Spleen (tissue), 11 donors: ENCODE results near the gene DUOX2. TPM values are rescaled to one million over a fixed set of nuclear protein-coding genes. Genes with fewer than 3 reads are reported as not detected.

Experiments used
- DNase-seq: peaks from one replicate; pipeline ENCODE4 v3.0.0-alpha.2; 2020
- H3K27ac ChIP-seq, 8 donors: fragments of 200-600 bp; sonication (generic) in 7 of 8; 1 replicate in 4 of 8; 2 replicates in 4 of 8; pipeline versions ENCODE4 v1.5.0 to v1.8.0; 2016 to 2021; ENCODE audit warnings: inconsistent platforms in 4 of 8, mild to moderate bottlenecking in 4 of 8, moderate library complexity in 1 of 8
- H3K27me3 ChIP-seq, 7 donors: fragments of 200-600 bp; sonication (generic) in 6 of 7; replicated peaks in 1 of 7; 1 replicate in 4 of 7; 2 replicates in 3 of 7; pipeline versions ENCODE4 v1.5.0 to v1.8.0; 2016 to 2021; ENCODE audit warnings: inconsistent platforms in 3 of 7, mild to moderate bottlenecking in 1 of 7
- H3K36me3 ChIP-seq, 6 donors: fragments of 200-600 bp; sonication (generic) in 5 of 6; 1 replicate in 4 of 6; 2 replicates in 2 of 6; pipeline versions ENCODE4 v1.5.0 to v1.8.0; 2016 to 2021; ENCODE audit warnings: inconsistent platforms in 2 of 6
- H3K4me1 ChIP-seq, 6 donors: fragments of 200-600 bp; sonication (generic) in 5 of 6; 1 replicate in 3 of 6; 2 replicates in 3 of 6; pipeline versions ENCODE4 v1.5.0 to v1.8.0; 2016 to 2021; ENCODE audit warnings: inconsistent platforms in 3 of 6
- H3K4me3 ChIP-seq, 8 donors: fragments of 200-600 bp; sonication (generic) in 7 of 8; 1 replicate in 4 of 8; 2 replicates in 4 of 8; pipeline versions ENCODE4 v1.5.0 to v1.8.0; 2016 to 2021; ENCODE audit warnings: inconsistent platforms in 4 of 8, mild to moderate bottlenecking in 4 of 8, moderate library complexity in 2 of 8
- H3K9me3 ChIP-seq, 8 donors: fragments of 200-600 bp; sonication (generic) in 7 of 8; 1 replicate in 4 of 8; 2 replicates in 4 of 8; pipeline versions ENCODE4 v1.5.0 to v1.8.0; 2016 to 2021; ENCODE audit warnings: inconsistent platforms in 4 of 8
- CTCF ChIP-seq, 11 experiments: fragments of 200-600 bp in 7 of 11; fragments of 450-650 bp in 4 of 11; sonication (generic) in 4 of 11; IDR thresholded peaks in 8 of 11; conservative IDR thresholded peaks in 3 of 11; 1 replicate in 7 of 11; 2 replicates in 4 of 11; pipeline versions ENCODE4 v1.4.0 to v1.8.0; 2016 to 2021; ENCODE audit warnings: antibody characterized with exemption in 11 of 11, inconsistent platforms in 4 of 11, mild to moderate bottlenecking in 1 of 11
- POLR2A ChIP-seq, 3 donors: fragments of 450-650 bp; IDR thresholded peaks; one replicate each; pipeline ENCODE4 v1.5.1; 2017; ENCODE audit warnings: antibody characterized with exemption in 3 of 3, mild to moderate bottlenecking in 1 of 3
- POLR2AphosphoS5 ChIP-seq, 3 donors: sonication (generic); formaldehyde crosslinking; IDR thresholded peaks; one replicate each; pipeline ENCODE4 v1.5.1; 2017; ENCODE audit warnings: antibody characterized with exemption in 3 of 3
- WGBS, 5 donors: extraction: QIAGEN DNeasy Blood & Tissue Kit in 3 of 5; methylation state at CpG; one replicate each; pipeline versions ENCODE4 v1.1.5 to v1.1.7; 2013 to 2018; 5-methylcytosine and 5-hydroxymethylcytosine counted together
- intact Hi-C: fragments of 100-400 bp; cut with DNase I; formaldehyde crosslinking; loops from one replicate; pipeline ENCODE4 v1.15.0; 2023; ENCODE audit warnings: low total_unique reads
- polyA plus RNA-seq, 3 donors: library from polyadenylated mRNA; stranded (reverse); fragments of 200-250 nt; gene quantifications; one replicate each; pipeline ENCODE4 v1.2.1, GENCODE V29; 2013
- total RNA-seq, 7 donors: library from RNA; depleted of rRNA in 3 of 7; stranded (reverse); fragments of >200 nt in 3 of 7; fragmentation: NEBNext Ultra II Directional in 4 of 7; extraction: Animal tissue kit (Norgen Biotek cat#: 25700) in 4 of 7; gene quantifications; one replicate each; pipeline versions ENCODE4 v1.1.0 to v1.2.1, GENCODE V29; 2016 to 2021
- donor health status: healthy with polysubstance abuse.
- donor health status: DM: no; HTN: no; CAD: no; lungs with moderate emphysema.
- donor health status: DM: no; HTN: no; CAD: no.
- donor health status: Bipolar disorder and iron deficiency.
- donor health status: healthy.
- donor health status: DM: no; HTN: no; CAD: no.
- donor health status: DM: yes; HTN: yes; CAD: no.

The DUOX2 gene
- total and polyA plus RNA-seq, 10 donors, result 0.10 TPM; not detected in 9

GRCh38 chr15:45148076-45149059 lies 34.4 kb upstream of the DUOX2 start:
- H3K36me3 ChIP-seq, result peaks cover 0 to 23% (median 4%) of the 10 kb centered on the region in 6 donors
- H3K27ac ChIP-seq, result no peak overlapping the region
- WGBS, 5 donors, result 84 to 89% (median 87%) methylated on average over 10 to 12 of the region's 12 CpGs
- no peaks in the 10 kb centered on the region for H3K4me1 ChIP-seq
- no peak for TF ChIP-seq POLR2A (IDR thresholded peaks at IDR 0.05)
- no peak for TF ChIP-seq POLR2AphosphoS5 (IDR thresholded peaks at IDR 0.05)
- TF ChIP-seq CTCF (IDR thresholded peaks at IDR 0.05 in 8 of 11, conservative IDR thresholded peaks at IDR 0.05 in 3 of 11), result no peak
- peaks cover 0 to under 1% (median 0%) of the 10 kb centered on the region in 7 donors for H3K27me3 ChIP-seq
- intact Hi-C loops, result no loop called here
- peak; percentile 33 for DNase-seq
- no peaks in the 10 kb centered on the region for H3K9me3 ChIP-seq
- no peak overlapping the region for H3K4me3 ChIP-seq

GRCh38 chr15:45147606-45148005 lies 33.6 kb upstream of the DUOX2 start:
- Histone ChIP-seq H3K36me3 (peaks cover 0 to 20% (median 4%) of the 10 kb centered on the region in 6 donors), H3K4me3 (no peak overlapping the region), H3K27me3 (peaks cover 0 to 6% (median 0%) of the 10 kb centered on the region in 7 donors), H3K9me3 (no peaks in the 10 kb centered on the region), H3K27ac (no peak overlapping the region), H3K4me1 (no peaks in the 10 kb centered on the region)
- intact Hi-C loops, result no loop called here
- 88 to 98% (median 95%) methylated on average over 7 of the region's 7 CpGs for WGBS, 5 donors
- peak; percentile 63 for DNase-seq
- no peak for TF ChIP-seq CTCF (IDR thresholded peaks at IDR 0.05 in 8 of 11, conservative IDR thresholded peaks at IDR 0.05 in 3 of 11)
- TF ChIP-seq POLR2AphosphoS5 (IDR thresholded peaks at IDR 0.05), result no peak
- no peak for TF ChIP-seq POLR2A (IDR thresholded peaks at IDR 0.05)

- WGBS, 5 donors, result 75 to 90% (median 78%) methylated on average over 4 of the region's 4 CpGs
- DNase-seq, result no peak
- H3K4me3 ChIP-seq, result no peak overlapping the region
- TF ChIP-seq POLR2AphosphoS5 (IDR thresholded peaks at IDR 0.05) (no peak), POLR2A (IDR thresholded peaks at IDR 0.05) (no peak), CTCF (IDR thresholded peaks at IDR 0.05 in 8 of 11, conservative IDR thresholded peaks at IDR 0.05 in 3 of 11) (no peak)
- H3K9me3 ChIP-seq, result no peaks in the 10 kb centered on the region
- H3K27ac ChIP-seq, result no peak overlapping the region
- intact Hi-C loops, result no loop called here
- peaks cover 0 to 10% (median 0%) of the 10 kb centered on the region in 7 donors for H3K27me3 ChIP-seq
- H3K4me1 ChIP-seq, result no peaks in the 10 kb centered on the region
- peaks cover 0 to 8% (median 0%) of the 10 kb centered on the region in 6 donors for H3K36me3 ChIP-seq
Observed at GRCh38 chr15:45146405-45146804, 32.4 kb upstream of the DUOX2 start.

DNA sequence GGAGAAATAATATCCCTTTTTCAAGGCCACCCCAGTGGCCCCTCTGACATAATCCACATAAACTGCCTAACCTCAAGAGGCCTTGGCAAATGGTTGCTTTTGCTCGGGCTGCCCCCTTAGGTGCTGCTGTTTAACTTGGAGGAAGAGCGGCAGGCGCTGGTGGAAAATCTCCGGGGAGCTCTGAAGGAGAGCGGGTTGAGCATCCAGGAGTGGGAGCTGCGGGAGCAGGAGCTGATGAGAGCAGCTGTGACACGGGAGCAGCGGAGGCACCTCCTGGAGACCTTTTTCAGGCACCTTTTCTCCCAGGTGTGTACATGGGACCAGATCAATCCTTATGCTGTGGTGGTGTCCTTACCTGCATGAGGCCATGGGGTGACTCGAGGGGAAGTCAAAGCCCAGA lies 30.8 kb upstream of the DUOX2 start:
- 82 to 88% (median 85%) methylated on average over 9 of the region's 9 CpGs for WGBS, 5 donors
- TF ChIP-seq POLR2AphosphoS5 (IDR thresholded peaks at IDR 0.05) (no peak), CTCF (IDR thresholded peaks at IDR 0.05 in 8 of 11, conservative IDR thresholded peaks at IDR 0.05 in 3 of 11) (no peak), POLR2A (IDR thresholded peaks at IDR 0.05) (no peak)
- no peak overlapping the region for H3K4me3 ChIP-seq
- H3K27ac ChIP-seq, result no peak overlapping the region
- H3K4me1 ChIP-seq, result no peaks in the 10 kb centered on the region
- peaks cover 0 to 10% (median 0%) of the 10 kb centered on the region in 7 donors for H3K27me3 ChIP-seq
- peak; percentile 49 for DNase-seq
- no peaks in the 10 kb centered on the region for H3K36me3 ChIP-seq
- H3K9me3 ChIP-seq, result no peaks in the 10 kb centered on the region
- intact Hi-C loops, result no loop called here
